Brain microvascular endothelial cell (primary cell): ENCODE results near the gene RALGPS1.

Source experiments
- DNase-seq: peaks from one replicate; pipeline ENCODE4 v3.0.0-alpha.2; 2020
- H3K27ac ChIP-seq: fragments of 250-450 bp; sonication (Bioruptor Pico); 2 replicates; pipeline ENCODE4 v1.5.1; 2020; ENCODE audit warnings: mild to moderate bottlenecking, moderate library complexity
- H3K27me3 ChIP-seq: fragments of 250-450 bp; sonication (Bioruptor Pico); replicated peaks from 2 replicates; pipeline ENCODE4 v1.5.1; 2020; ENCODE audit warnings: mild to moderate bottlenecking
- H3K36me3 ChIP-seq: fragments of 250-450 bp; sonication (Bioruptor Pico); replicated peaks from 2 replicates; pipeline ENCODE4 v1.5.1; 2020; ENCODE audit warnings: mild to moderate bottlenecking
- H3K4me3 ChIP-seq: 2 replicates; pipeline ENCODE4 v1.5.1; 2011; ENCODE audit warnings: low read depth, mild to moderate bottlenecking, control low read depth, low read length, moderate library complexity
- CTCF ChIP-seq: IDR thresholded peaks from 2 replicates; pipeline ENCODE4 v1.5.1; 2011; ENCODE audit warnings: low read depth, mild to moderate bottlenecking, moderate library complexity, low read length, control low read depth, inconsistent platforms; ENCODE audit errors: missing control alignments
- in situ Hi-C: cut with HindIII; loops from 2 replicates; pipeline ENCODE4 v1.10.0; 2017; ENCODE audit warnings: low sequenced_read_pairs, low pct_ligation_motif_present

The RALGPS1 gene

GRCh38 chr9:127232833-127233549, 318.4 kb downstream of the RALGPS1 start:
- H3K36me3 ChIP-seq = no peaks in the 10 kb centered on the region
- H3K4me3 ChIP-seq = no peak overlapping the region
- H3K27ac ChIP-seq = no peak overlapping the region
- in situ Hi-C loops = no loop called here
- no peak for DNase-seq
- TF ChIP-seq CTCF = no peak
- H3K27me3 ChIP-seq = no peaks in the 10 kb centered on the region

GRCh38 chr9:127233550-127233949, 319.0 kb downstream of the RALGPS1 start:
- no peak overlapping the region for H3K4me3 ChIP-seq
- no peaks in the 10 kb centered on the region for H3K27me3 ChIP-seq
- in situ Hi-C loops = no loop called here
- no peak for DNase-seq
- H3K36me3 ChIP-seq = no peaks in the 10 kb centered on the region
- TF ChIP-seq CTCF = no peak
- no peak overlapping the region for H3K27ac ChIP-seq

- in situ Hi-C loops = no loop called here
- Histone ChIP-seq H3K36me3 (no peaks in the 10 kb centered on the region), H3K27ac (no peak overlapping the region), H3K27me3 (no peaks in the 10 kb centered on the region), H3K4me3 (no peak overlapping the region)
- no peak for TF ChIP-seq CTCF
- no peak for DNase-seq
These were observed 319.4 kb downstream of the RALGPS1 start for GRCh38 chr9:127233989-127234388.

GRCh38 chr9:127237801-127238200, 323.2 kb downstream of the RALGPS1 start:
- Histone ChIP-seq H3K36me3 (no peaks in the 10 kb centered on the region), H3K4me3 (no peak overlapping the region), H3K27me3 (no peaks in the 10 kb centered on the region), H3K27ac (no peak overlapping the region)
- DNase-seq = no peak
- in situ Hi-C loops = no loop called here
- no peak for TF ChIP-seq CTCF

- no peak for DNase-seq
- Histone ChIP-seq H3K36me3 (no peaks in the 10 kb centered on the region), H3K4me3 (no peak overlapping the region), H3K27me3 (no peaks in the 10 kb centered on the region), H3K27ac (no peak overlapping the region)
- in situ Hi-C loops = no loop called here
- no peak for TF ChIP-seq CTCF
These were observed 326.8 kb downstream of the RALGPS1 start for GRCh38 chr9:127241354-127241753.
